ENCODE data around the gene LRRC8B.

GRCh38 chr1:89529196-89529595 is 4.6 kb downstream of the LRRC8B start:
- TF ChIP-seq CTCF (IDR thresholded peaks at IDR 0.05 in 4 of 5, conservative IDR thresholded peaks at IDR 0.05 in 1 of 5) = no peak
- no peak for TF ChIP-seq POLR2A (IDR thresholded peaks at IDR 0.05)

Data from gastrocnemius medialis (tissue), 4 donors.